Nephron (organoid): ENCODE measurements around the gene B9D2.

ENCODE experiments used
- H3K27ac Mint-ChIP-seq, 3 experiments: 2 replicates each; pipeline ENCODE4 v1.8.0; 2020; ENCODE audit warnings: mixed read lengths in 3 of 3, mild to moderate bottlenecking in 2 of 3, moderate library complexity in 1 of 3
- H3K27me3 Mint-ChIP-seq: 2 replicates; pipeline ENCODE4 v1.8.0; 2021; ENCODE audit warnings: low read depth, mild to moderate bottlenecking, moderate library complexity, mixed read lengths
- H3K36me3 Mint-ChIP-seq: 2 replicates; pipeline ENCODE4 v1.8.0; 2020; ENCODE audit warnings: low read depth, mixed read lengths
- H3K4me1 Mint-ChIP-seq: 2 replicates; pipeline ENCODE4 v1.8.0; 2020; ENCODE audit warnings: mixed read lengths
- H3K4me3 Mint-ChIP-seq, 3 experiments: 2 replicates each; pipeline ENCODE4 v1.8.0; 2020; ENCODE audit warnings: mild to moderate bottlenecking in 3 of 3, mixed read lengths in 3 of 3, moderate library complexity in 2 of 3
- H3K9me3 Mint-ChIP-seq: 2 replicates; pipeline ENCODE4 v1.8.0; 2020; ENCODE audit warnings: mixed read lengths
- TF ChIP-seq, protein P1 (sequence below), 3 experiments: fragments of 200-600 bp; sonication (generic); IDR thresholded peaks; one replicate each; pipeline ENCODE4 v1.5.0; 2021; ENCODE audit warnings: antibody characterized with exemption in 3 of 3; ENCODE audit not compliant: unreplicated experiment in 3 of 3

Gene B9D2

DNA sequence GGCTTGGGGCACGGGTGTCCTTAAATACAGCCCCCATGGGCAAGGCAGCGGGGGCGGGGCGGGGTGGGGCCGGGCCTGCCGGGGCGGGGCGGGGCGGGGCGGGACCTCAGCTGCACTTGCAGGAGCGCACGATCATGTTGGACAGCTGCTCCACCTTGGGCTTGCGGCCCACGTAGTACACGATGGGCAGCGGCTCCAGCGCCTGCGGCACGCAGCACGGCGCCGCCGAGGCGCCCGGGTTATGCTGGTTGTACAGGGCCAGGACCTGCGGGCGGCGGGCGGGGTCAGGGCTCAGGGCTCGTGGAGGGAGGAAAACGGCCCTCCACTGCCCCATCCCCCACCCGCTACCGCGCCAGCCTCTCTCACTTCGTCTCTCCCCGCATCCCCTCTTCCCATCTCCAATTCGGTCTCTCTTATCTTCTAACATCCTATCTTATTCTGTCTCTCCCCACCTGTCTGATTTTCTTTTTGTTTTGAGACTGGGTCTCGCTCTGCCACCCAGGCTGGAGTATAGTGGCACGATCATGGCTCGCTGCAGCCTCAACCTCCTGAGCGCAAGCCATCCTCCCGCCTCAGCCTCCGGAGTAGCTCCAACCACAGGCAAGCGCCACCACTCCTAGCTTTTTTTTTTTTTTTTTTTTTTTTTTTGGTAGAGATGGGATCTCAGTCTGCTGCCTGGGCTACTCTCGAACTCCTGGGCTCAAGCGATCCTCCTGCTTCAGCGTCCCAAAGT, 32.8 kb downstream of the B9D2 start:
- TF ChIP-seq, protein P1, sequence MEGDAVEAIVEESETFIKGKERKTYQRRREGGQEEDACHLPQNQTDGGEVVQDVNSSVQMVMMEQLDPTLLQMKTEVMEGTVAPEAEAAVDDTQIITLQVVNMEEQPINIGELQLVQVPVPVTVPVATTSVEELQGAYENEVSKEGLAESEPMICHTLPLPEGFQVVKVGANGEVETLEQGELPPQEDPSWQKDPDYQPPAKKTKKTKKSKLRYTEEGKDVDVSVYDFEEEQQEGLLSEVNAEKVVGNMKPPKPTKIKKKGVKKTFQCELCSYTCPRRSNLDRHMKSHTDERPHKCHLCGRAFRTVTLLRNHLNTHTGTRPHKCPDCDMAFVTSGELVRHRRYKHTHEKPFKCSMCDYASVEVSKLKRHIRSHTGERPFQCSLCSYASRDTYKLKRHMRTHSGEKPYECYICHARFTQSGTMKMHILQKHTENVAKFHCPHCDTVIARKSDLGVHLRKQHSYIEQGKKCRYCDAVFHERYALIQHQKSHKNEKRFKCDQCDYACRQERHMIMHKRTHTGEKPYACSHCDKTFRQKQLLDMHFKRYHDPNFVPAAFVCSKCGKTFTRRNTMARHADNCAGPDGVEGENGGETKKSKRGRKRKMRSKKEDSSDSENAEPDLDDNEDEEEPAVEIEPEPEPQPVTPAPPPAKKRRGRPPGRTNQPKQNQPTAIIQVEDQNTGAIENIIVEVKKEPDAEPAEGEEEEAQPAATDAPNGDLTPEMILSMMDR (IDR thresholded peaks at IDR 0.05; ENCODE audit: unreplicated experiment in 3 of 3): no peak
- peaks cover 17% of the 10 kb centered on the region for H3K36me3 Mint-ChIP-seq
- H3K27me3 Mint-ChIP-seq: peaks cover 4% of the 10 kb centered on the region
- H3K4me1 Mint-ChIP-seq: peaks cover 36% of the 10 kb centered on the region
- H3K27ac Mint-ChIP-seq: no peak overlapping the region
- H3K4me3 Mint-ChIP-seq: no peak overlapping the region
- no peaks in the 10 kb centered on the region for H3K9me3 Mint-ChIP-seq

DNA sequence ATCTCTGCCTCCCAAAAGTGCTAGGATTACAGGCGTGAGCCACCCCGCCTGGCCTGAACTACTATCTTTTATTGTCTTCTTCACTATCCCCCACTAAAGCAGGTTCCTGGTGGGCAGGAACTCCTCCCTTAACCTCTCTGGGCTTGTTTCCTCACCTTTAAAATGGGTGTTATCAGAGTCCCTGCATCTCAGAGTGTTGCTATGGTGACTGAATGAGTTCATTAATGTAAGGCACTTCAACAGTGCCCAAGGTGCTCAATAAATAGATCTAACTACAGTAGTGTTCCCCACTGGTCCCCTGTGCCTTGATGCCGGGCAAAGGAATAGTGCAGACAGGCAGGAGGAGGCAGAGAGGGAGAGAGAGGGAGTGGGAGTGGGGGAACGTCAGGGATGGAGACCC, 33.5 kb downstream of the B9D2 start:
- H3K27me3 Mint-ChIP-seq: peaks cover 4% of the 10 kb centered on the region

DNA sequence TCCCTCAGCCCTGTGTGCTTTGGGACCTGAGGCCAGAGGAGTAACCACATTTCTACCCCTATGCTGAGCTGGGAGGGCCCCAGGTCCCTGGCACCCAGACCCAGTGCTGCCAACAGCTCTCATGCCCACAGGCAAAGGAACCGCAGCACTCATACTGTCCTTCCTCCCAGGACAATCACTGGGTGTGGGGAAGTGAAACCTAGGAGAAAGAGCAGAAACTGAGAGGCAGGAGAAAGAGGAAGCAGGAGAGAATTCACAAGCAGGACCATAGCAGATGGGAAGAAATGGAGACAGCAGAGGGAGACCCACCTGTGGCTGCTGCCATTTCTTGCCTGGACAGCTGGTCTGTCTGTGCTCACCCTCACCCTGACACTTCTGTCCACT, 35.1 kb downstream of the B9D2 start:
- H3K36me3 Mint-ChIP-seq: peaks cover 17% of the 10 kb centered on the region
- peaks cover 4% of the 10 kb centered on the region for H3K27me3 Mint-ChIP-seq

More for the DNA sequence above, 33.5 kb downstream of the B9D2 start:
- peak overlapping the region in 1 of 3 experiments; percentile 3 for H3K27ac Mint-ChIP-seq
- no peak overlapping the region for H3K4me3 Mint-ChIP-seq
- H3K9me3 Mint-ChIP-seq: no peaks in the 10 kb centered on the region
- TF ChIP-seq, protein P1 (IDR thresholded peaks at IDR 0.05; ENCODE audit: unreplicated experiment in 3 of 3): no peak
- peaks cover 39% of the 10 kb centered on the region for H3K4me1 Mint-ChIP-seq
- peaks cover 17% of the 10 kb centered on the region for H3K36me3 Mint-ChIP-seq

DNA sequence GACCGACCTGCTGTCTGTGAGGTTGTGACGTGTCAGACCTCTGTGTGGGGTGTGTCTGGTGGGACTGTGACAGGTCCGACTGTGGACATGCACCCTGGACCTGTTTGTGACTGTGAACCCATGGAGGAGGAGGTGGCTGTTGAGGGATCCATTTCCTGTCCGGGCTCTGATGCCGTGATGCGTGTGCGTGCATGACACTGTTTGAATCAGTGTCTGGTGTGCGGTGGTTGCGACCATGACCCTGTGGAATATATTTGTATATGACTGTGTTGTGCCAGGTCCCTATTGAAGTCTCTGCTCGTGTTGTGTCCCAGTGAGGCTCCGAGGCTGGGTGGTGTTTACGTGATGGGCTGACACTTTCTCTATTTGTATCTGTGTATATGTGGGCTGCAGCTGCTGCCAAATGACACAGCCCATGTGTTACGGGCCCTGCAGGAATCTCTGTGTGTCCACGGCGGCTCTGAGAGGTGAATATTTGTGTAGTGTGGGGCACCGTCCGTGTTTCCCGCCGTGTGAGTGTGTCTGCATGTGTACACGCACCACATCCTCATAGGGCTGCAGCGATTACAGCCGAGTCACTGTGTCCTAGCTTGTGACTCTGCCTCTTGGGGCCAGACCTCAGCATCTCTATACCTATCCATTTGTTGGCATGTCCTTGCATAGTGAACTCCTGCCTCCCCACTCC, 35.6 kb downstream of the B9D2 start:
- Mint-ChIP-seq H3K27me3 (peaks cover 4% of the 10 kb centered on the region), H3K9me3 (no peaks in the 10 kb centered on the region), H3K27ac (peak overlapping the region; percentile 80 to 92 (median 86)), H3K36me3 (peaks cover 17% of the 10 kb centered on the region), H3K4me3 (peak overlapping the region; percentile 15 to 56 (median 41)), H3K4me1 (peaks cover 58% of the 10 kb centered on the region)
- TF ChIP-seq, protein P1 (IDR thresholded peaks at IDR 0.05; ENCODE audit: unreplicated experiment in 3 of 3): no peak

More for the DNA sequence above, 35.1 kb downstream of the B9D2 start:
- H3K4me1 Mint-ChIP-seq: peaks cover 56% of the 10 kb centered on the region
- H3K4me3 Mint-ChIP-seq: no peak overlapping the region
- no peaks in the 10 kb centered on the region for H3K9me3 Mint-ChIP-seq
- H3K27ac Mint-ChIP-seq: peak overlapping the region; percentile 80 to 92 (median 86)
- TF ChIP-seq, protein P1 (IDR thresholded peaks at IDR 0.05; ENCODE audit: unreplicated experiment in 3 of 3): no peak

DNA sequence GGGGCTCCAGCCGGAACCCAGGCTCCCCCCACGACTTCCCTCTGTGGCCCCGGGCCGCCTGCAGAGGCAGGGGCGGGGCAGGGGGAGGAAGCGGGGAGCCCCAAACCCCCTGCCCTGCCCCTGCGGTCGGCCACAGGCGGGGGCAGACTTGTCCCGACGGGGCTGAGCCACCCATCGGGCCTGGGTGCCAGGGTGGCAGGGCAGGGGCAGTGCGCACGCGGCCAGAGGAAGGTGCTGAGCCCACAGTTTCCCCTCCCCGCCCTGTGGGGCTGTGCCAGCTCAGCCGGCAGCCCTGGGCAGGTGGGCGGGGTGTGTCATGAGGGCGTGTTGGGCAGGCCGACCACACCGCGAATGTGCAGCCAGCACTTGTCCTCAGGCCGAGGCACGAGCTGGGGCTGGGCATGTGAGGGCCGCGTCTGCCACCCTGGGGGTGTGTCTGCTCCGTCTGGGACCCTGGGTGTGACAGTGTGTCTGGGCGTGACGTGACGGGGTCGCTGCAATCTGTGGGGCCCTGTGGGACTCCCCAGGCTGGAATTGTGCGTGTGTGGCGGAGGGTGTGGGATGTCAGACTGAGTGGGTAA, 36.3 kb downstream of the B9D2 start:
- peaks cover 65% of the 10 kb centered on the region for H3K4me1 Mint-ChIP-seq
- H3K4me3 Mint-ChIP-seq: peak overlapping the region; percentile 15 to 56 (median 41)
- TF ChIP-seq, protein P1 (IDR thresholded peaks at IDR 0.05; ENCODE audit: unreplicated experiment in 3 of 3): no peak
- no peaks in the 10 kb centered on the region for H3K9me3 Mint-ChIP-seq
- peak overlapping the region; percentile 80 to 92 (median 86) for H3K27ac Mint-ChIP-seq
- H3K36me3 Mint-ChIP-seq: peaks cover 23% of the 10 kb centered on the region
- H3K27me3 Mint-ChIP-seq: peaks cover 4% of the 10 kb centered on the region
